RWPE2 (cell line): ENCODE data around the gene GUK1.

ENCODE experiments used
- ATAC-seq: fragments of 200-7000 bp; cut with Tn5 transposase; 3 replicates; pipeline ENCODE4 v1.9.1; 2021; ENCODE audit warnings: low read depth
- DNase-seq: peaks from one replicate; pipeline ENCODE4 v3.0.0-alpha.2; 2020; ENCODE audit warnings: low spot score
- H3K27ac ChIP-seq: fragments of 450-650 bp; 2 replicates; pipeline ENCODE4 v1.5.1; 2017; ENCODE audit warnings: mild to moderate bottlenecking; ENCODE audit not compliant: poor library complexity, severe bottlenecking
- H3K27me3 ChIP-seq: fragments of 250-450 bp; sonication (Bioruptor Pico); 2 replicates; pipeline ENCODE4 v1.5.1; 2021; ENCODE audit warnings: mild to moderate bottlenecking, moderate library complexity; ENCODE audit not compliant: insufficient read depth, poor library complexity, severe bottlenecking
- H3K36me3 ChIP-seq: fragments of 250-450 bp; sonication (Bioruptor Pico); 2 replicates; pipeline ENCODE4 v1.5.1; 2020; ENCODE audit warnings: low read depth, mild to moderate bottlenecking, moderate library complexity
- H3K4me1 ChIP-seq: fragments of 250-450 bp; sonication (Bioruptor Pico); 2 replicates; pipeline ENCODE4 v1.5.1; 2021; ENCODE audit warnings: mild to moderate bottlenecking, moderate library complexity; ENCODE audit not compliant: insufficient read depth, poor library complexity, severe bottlenecking
- H3K4me3 ChIP-seq: fragments of 250-450 bp; sonication (Bioruptor Pico); 2 replicates; pipeline ENCODE4 v1.5.1; 2021; ENCODE audit warnings: mild to moderate bottlenecking, moderate library complexity; ENCODE audit not compliant: severe bottlenecking
- H3K9me3 ChIP-seq: fragments of 250-450 bp; sonication (Bioruptor Pico); 2 replicates; pipeline ENCODE4 v1.5.1; 2021; ENCODE audit warnings: mild to moderate bottlenecking, moderate library complexity; ENCODE audit not compliant: severe bottlenecking
- TF ChIP-seq, protein P1 (sequence below): fragments of 450-650 bp; IDR thresholded peaks from one replicate; pipeline ENCODE4 v1.5.1; 2017; ENCODE audit warnings: mild to moderate bottlenecking, moderate library complexity; ENCODE audit not compliant: poor library complexity, severe bottlenecking

GUK1 gene

DNA sequence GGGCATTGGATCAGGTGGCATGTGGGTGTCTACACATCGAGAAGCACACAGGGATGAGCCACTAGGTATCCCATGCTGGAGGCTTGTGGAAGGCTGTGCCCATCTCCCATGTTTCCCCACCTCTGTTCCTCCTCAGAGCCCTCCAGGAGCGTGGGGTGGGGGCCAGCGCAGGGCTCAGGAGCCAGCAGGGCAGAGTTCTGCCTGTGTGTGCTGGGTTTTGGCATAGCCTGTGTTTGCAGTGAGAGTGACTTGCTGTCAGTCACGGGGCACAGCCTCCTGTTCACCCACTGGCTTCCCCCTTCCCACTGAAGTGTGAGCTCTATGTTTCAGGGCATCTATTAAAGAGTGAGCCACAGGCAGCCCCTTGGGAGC lies 35.9 kb downstream of the GUK1 start:
- Histone ChIP-seq H3K36me3 (no peaks in the 10 kb centered on the region), H3K27me3 (no peaks in the 10 kb centered on the region), H3K4me1 (no peaks in the 10 kb centered on the region), H3K9me3 (no peaks in the 10 kb centered on the region), H3K27ac (no peak overlapping the region), H3K4me3 (no peak overlapping the region)
- TF ChIP-seq, protein P1, sequence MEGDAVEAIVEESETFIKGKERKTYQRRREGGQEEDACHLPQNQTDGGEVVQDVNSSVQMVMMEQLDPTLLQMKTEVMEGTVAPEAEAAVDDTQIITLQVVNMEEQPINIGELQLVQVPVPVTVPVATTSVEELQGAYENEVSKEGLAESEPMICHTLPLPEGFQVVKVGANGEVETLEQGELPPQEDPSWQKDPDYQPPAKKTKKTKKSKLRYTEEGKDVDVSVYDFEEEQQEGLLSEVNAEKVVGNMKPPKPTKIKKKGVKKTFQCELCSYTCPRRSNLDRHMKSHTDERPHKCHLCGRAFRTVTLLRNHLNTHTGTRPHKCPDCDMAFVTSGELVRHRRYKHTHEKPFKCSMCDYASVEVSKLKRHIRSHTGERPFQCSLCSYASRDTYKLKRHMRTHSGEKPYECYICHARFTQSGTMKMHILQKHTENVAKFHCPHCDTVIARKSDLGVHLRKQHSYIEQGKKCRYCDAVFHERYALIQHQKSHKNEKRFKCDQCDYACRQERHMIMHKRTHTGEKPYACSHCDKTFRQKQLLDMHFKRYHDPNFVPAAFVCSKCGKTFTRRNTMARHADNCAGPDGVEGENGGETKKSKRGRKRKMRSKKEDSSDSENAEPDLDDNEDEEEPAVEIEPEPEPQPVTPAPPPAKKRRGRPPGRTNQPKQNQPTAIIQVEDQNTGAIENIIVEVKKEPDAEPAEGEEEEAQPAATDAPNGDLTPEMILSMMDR, result no peak
- ATAC-seq (no peak), DNase-seq (no peak)

DNA sequence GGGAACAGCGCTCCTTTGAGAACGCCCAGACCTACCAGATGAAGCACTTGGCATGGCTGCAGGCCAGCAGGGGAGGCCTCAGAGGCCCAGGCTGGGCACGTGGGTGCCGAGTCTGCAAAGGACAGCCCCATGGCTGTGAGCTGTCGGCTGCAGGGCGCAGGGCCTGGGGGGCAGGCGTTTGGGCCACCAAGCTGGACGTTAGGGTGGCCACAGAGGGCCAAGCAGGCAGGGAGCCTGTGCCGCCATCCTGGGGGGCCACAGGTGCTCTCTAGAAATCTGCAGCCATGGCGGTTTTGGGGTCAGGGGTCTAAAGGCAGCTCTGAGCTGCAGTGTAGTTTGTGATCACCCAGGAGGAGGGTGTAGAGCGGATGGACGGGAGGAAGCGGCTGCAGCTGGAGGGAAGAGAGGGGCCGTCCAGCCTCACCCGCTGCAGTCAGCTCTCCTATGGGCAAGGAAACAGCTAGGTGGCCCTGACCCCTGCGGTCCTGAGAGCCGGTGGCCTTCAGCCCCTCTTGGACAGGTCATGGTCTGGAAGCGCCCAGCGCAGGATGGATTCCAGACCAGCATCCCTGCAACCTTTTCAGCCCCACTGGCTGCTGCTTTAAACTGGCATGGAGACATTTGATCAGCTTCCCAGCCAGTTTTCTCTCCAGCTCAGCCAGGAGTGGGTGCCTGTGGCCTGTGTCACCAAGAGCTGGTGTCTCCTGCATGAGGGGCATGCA lies 36.5 kb downstream of the GUK1 start:
- no peaks in the 10 kb centered on the region for H3K9me3 ChIP-seq
- no peaks in the 10 kb centered on the region for H3K36me3 ChIP-seq
- no peak overlapping the region for H3K4me3 ChIP-seq
- TF ChIP-seq, protein P1, result no peak
- DNase-seq, result no peak
- no peaks in the 10 kb centered on the region for H3K27me3 ChIP-seq
- ATAC-seq, result no peak
- no peaks in the 10 kb centered on the region for H3K4me1 ChIP-seq
- H3K27ac ChIP-seq, result no peak overlapping the region

DNA sequence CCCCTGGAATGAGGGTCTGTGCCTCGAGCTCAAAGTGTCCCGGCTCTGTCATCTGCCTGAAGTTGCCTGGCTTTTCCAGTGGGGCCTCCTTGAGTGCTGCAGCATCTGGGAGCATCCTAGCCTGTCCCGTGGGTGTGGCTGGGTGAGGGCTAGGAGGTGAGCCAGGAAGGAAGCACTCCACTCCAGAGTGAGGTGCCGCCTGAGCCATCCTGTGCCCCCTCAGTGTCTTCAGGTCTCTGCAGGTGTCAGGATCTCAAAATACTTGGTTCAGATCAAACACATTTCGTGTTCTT lies 37.0 kb downstream of the GUK1 start:
- no peaks in the 10 kb centered on the region for H3K9me3 ChIP-seq
- DNase-seq (no peak), ATAC-seq (no peak)
- no peak overlapping the region for H3K27ac ChIP-seq
- no peak overlapping the region for H3K4me3 ChIP-seq
- H3K36me3 ChIP-seq, result no peaks in the 10 kb centered on the region
- H3K27me3 ChIP-seq, result no peaks in the 10 kb centered on the region
- TF ChIP-seq, protein P1, result no peak
- H3K4me1 ChIP-seq, result no peaks in the 10 kb centered on the region

DNA sequence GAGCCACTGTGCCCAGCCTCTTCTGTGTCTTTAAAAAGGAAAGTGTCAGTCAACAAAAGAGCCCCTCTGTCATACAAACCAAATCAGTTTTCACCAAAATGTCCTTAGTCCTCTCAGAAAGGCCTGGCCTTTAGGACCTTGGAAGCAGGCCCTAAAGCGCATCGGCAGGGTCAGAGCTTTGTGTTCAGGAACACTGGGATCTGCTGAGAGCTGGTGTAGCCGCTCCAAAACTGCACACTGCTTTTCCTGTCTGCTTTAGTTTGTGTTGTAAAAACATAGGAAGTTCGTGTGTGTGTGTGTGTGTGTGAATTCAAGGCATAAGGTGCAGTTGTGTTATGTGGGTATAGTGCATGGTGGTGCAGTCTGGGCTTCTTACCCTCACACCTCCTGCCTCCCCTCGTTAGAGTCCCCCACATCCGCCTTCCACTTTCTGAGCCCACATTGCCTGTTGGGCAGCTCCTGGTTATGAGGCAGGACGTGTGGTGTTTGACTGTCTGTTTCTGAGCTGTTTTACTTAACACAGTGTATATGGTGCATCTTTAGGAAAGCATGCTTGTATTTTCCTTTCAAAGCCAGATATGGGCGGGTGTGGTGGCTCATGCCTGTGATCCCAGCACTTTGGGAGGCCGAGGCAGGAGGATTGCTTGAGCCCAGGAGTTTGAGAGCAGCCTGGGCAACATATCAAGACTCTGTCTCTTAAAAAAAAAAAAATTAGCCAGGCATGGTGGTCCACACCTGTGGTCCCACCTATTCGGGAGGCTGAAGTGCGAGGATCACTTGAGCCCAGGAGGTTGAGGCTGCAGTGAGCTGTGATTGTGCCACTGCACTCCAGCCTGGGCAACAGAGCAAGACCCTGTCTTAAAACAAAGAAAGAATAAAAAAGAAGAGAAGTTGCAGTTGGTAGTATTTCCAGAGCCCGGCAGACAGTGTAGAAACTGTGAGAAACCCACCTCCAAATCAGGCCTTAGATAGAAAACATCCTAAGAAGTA lies 37.9 kb downstream of the GUK1 start:
- DNase-seq, result no peak
- H3K4me1 ChIP-seq, result no peaks in the 10 kb centered on the region
- TF ChIP-seq, protein P1, result no peak
- H3K27me3 ChIP-seq, result no peaks in the 10 kb centered on the region
- H3K4me3 ChIP-seq, result no peak overlapping the region
- H3K27ac ChIP-seq, result no peak overlapping the region
- ATAC-seq, result no peak
- no peaks in the 10 kb centered on the region for H3K36me3 ChIP-seq
- H3K9me3 ChIP-seq, result no peaks in the 10 kb centered on the region
